ENCODE data around the gene VEZF1.

Gene VEZF1

DNA sequence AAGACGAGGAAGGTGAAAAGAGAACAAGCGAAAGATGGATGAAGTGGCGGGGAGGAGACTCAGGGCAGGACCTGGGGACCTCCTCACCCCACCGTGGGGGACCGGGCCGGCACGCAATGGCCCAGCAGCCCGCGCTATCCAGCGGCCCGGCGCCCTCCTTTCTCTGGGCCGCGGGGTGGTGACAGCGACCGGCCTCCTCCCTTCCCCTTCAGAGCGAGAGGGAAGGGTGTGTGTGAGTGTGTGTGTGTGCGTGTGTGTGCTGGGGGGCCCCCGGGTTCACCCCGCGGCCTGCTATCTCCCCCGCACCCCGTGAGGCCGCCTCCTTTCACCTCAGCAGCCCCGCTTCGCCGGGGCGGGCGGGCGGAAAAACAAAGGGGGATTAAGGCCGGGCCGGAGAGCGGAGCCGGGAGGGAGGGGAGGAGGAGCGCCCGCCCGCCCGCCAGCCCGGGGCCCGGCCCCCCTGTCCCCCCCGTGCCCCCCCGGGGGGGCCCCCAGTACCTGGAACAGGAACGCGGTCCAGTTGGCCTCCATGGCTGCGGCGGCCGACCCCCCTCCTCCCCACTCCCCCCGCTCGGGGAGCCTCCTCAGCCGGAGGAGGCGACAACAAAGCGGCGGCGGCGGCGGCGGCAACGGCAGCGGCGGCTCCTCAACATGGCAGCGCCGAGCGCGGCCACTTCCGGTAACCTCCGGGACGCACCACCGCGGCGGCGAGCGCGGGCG lies at the start of gene VEZF1:
TSS of gene VEZF1 (minus strand) at position 674 of the 720 bp plus-strand sequence. CDS start at position 531, 143 bp downstream.
- DNase-seq = peak; percentile 86

GRCh38 chr17:58032691-58033415 lies 44.8 kb upstream of the VEZF1 start:
- DNase-seq = no peak

DNA sequence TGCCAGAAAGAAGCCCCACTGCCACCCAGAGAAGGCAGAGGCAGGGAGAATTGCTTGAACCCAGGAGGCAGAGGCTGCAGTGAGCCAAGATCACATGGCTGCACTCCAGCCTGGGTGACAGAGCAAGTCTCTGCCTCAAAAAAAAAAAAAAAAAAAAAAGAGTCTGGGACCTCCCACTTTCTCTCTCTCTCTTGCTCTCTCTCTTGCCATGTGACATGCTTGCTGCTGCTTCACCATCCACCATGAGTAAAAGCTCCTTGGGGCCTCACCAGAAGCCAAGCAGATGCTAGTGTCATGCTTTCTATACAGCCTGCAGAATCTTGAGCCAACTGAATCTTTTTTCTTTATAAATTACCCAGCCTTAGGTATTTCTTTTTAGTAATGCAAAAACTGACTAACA lies 40.5 kb upstream of the VEZF1 start:
- DNase-seq = no peak

GRCh38 chr17:58020401-58020800 lies 32.3 kb upstream of the VEZF1 start:
- DNase-seq = no peak

DNA sequence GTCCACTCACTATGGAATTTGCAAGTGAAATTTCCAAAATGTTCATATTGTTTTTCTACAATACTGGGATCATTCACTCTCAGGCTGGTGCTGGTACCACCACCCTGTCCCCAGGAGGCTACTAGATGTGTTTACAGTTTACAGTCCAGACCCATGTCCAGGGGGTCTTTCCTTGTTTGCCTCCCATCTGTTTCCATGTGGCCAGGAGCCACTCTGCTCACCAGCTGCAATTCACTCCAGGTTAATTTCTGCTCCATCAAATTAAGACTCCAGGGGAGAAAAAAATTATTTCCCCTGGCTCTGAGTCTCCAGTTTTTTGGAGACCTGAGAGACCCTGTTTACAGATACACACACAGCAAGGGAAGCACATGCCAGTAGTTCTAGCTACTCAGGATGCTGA lies 31.5 kb upstream of the VEZF1 start:
- DNase-seq = no peak

DNA sequence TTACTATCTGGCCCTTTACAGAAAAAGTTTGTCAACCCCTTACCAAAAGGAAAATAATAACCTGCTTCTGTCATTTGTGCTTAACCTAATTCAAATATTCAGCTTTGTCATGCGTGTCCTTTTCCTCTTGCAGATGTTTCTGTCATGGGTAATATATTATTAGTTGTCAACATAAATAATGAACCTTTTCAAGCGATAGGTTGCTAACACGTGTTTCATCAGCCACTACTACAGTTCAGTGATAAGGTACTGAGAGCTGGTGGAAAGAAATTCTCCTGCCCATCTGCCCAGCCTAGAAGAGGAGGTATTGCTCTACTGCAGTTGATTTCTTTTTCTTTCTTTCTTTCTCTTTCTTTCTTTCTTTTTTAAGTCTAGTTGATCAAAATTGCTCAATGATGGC lies 31.0 kb upstream of the VEZF1 start:
- DNase-seq = no peak

- no peak for DNase-seq
Measured at GRCh38 chr17:58010067-58010799, 22.2 kb upstream of the VEZF1 start.

DNA sequence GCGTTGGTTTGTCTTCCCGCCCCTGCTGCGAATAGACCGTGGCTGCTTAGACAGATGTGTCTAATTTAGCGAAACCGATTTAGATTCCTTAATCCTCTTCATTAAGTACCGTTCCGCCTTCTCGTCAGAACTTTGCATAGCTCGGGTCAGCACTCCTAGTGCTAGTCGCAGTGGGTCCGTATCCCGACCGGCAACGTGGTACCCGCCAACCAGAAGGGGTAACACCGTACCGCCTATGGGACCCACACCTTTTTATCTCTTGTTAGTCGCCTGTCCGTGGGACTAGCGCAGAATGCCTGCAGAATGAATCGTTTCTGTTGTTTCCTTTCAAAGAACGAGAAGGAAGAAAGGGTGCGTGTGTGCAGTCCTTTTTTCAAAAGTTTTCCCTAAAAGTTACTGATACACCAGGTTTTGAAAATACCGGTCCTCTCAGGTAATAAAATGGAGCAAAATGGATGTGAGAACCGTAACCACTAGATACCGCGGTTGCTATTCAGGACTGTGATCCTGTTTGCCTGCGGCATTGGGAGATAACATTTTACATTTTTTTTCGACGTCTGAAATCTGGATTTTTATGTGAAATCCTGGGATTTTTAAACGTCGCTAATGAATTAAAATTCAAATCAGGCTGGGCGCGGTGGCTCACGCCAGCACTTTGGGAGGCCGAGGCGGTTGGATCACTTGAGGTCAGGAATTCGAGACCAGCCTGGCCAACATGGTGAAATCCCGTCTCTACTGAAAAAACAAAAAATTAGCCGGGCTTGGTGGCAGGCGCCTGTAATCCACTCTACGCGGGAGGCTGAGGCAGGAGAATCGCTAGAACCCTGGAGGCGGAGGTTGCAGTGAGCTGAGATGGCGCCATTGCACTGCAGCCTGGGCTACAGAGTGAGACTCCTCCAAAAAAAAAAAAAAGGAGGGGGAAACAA lies 20.0 kb upstream of the VEZF1 start:
- DNase-seq = no peak

DNA sequence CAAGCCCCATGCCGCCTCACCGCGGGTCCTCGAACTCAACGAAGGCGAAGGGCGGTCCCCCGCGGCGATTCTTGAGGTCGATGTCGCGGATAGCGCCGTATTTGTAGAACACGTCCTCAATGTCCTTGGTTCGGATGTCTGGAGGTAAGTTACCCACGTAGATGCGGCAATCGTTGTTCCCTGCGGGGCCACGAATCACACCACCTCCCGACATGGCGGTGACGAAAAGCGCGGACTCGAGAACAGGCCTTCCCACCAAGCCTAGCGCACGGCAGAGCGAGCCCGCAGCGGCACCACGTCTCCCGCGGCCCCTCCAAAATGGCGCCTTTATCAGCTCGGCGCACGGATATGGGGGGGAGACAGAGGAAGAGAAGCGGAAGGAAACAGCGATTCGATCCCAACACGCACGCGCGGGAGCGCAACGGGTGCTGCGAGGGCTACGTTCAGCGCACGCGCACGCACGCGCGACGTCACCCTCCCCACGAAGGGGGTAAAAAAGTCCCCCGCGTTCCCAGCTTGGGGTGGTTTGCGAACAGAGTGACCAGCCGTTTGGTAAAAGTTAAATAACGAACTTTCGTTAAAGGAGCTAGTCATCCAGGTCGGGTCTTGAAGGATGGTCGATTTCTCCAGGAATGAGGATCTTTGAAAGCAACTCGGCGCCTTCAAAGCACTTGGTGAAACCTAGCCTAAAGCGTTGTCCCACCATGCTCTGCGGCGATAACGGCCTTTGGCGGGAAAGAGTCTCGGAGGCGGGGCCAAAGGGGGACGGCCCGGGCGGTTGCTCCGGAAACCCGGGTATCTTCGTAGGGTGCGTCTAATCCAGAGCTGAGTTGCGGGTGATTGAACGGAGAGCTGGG lies 19.1 kb upstream of the VEZF1 start, which contains the start of gene SRSF1:
TSS of gene SRSF1 (minus strand) at position 323 of the 857 bp plus-strand sequence. CDS start at position 214, 109 bp downstream.
- DNase-seq = peak; percentile 99

GRCh38 chr17:58006560-58006923 lies 18.5 kb upstream of the VEZF1 start:
- peak; percentile 73 for DNase-seq

- DNase-seq = no peak
Measured at GRCh38 chr17:58005728-58006559, 17.9 kb upstream of the VEZF1 start.

DNA sequence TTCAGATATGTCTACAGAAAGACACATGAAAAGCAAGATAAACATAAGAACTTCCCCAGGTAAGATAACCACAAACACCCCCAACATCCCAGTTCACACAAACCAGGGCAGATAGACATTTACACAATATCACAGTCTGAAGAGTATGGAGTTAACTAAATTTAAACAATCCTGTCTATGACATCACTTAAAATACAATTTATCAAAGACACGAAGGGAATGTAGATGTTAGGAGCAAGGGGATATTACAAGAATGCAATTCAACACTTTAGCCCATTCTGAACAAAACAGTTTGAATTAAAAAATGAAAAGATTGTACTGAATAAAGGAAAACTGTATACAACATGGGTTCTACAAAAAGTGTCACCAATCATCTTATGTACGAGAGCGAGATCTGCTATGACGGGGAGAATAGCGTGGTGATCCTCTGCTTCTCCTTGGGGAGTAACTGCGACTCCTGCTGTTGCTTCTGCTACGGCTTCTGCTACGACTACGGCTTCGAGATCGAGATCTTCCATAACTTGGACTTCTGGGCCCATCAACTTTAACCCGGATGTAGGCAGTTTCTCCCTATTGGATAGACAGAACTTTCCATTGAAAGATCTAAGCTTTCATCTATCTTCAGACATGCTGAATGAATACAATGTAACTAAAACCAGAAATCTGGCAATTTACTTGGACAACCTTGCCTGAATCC lies 17.1 kb upstream of the VEZF1 start:
- DNase-seq = no peak

GRCh38 chr17:58004060-58004459 lies 16.0 kb upstream of the VEZF1 start:
- DNase-seq = no peak

DNA sequence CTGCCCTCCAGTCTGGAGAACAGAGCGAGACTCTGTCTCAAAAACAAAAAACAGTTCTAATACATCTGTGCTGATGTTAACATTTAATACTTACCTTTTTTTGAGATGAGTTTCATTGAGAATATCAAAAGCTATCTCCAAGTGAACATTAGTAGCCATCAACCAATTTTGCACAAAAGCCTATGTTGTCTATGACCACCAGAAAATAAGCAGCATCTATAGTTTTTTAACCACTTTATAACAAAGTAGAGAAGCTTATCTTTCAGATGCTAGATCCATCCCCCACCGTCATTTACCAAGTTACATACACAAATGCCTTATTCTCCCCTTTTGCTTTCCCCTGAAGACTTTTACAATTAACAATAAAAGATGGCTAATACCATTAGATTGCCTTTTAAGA lies 14.9 kb upstream of the VEZF1 start:
- DNase-seq = no peak

GRCh38 chr17:58002154-58002948 lies 14.3 kb upstream of the VEZF1 start:
- no peak for DNase-seq

GRCh38 chr17:58001461-58002124 lies 13.5 kb upstream of the VEZF1 start:
- no peak for DNase-seq

DNA sequence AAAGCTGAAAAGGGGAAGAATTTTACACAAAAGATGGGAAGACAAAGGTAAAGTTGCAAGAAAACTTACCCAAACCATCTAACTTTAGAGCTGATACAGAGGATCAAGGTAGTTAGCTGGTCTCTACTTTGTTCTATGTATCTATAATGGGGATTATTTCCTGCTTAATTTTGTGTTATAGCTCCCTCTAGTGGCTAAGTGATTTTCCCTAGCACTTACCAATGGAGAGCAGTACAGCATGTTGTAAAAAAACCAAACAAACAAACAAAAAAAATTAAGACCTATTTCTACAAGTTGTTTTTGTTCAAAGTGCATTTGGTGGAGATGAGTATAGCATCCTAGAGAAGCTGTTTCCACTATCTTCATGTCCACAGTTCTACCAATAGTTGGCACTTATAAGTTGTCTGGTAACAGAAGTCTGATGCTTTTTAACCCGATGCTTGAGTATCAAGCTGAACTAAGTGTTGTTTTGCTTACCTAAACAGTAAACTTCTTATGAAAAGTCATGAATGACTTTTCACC lies 11.5 kb upstream of the VEZF1 start:
- no peak for DNase-seq

DNA sequence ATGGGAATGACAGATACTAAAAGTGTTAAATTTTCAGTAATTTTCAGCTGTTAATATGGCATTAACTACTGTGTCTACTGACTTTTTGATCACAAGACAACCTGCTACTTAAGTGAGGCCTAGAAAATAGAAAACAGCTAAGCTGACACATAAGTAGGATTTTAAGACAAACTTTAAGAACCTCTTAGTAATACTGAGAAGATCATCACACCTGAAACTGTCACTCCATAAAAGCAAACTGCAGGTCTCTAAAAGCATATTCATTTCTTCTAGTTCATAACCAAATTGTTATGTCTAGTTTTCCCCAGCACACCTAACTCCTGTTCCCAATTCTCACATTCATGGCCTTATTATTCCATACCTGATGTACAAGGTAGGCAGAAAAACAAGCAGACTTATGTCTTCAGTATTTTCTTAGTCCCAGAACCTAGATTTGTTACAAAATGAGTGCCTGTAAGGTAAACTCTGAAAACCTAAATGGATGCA lies 11.0 kb upstream of the VEZF1 start:
- DNase-seq = no peak

Measured in CD4-positive, alpha-beta T cell treated with Interleukin-17A for 4 hours (primary cell).